Muscle of leg (tissue), 11 donors: ENCODE results near the gene TMEM154. TPM values are rescaled to one million over a fixed set of nuclear protein-coding genes. Genes with fewer than 3 reads are reported as not detected.

Source experiments
- DNase-seq: peaks from one replicate; pipeline ENCODE4 v3.0.0; 2013
- H3K27ac ChIP-seq: one replicate; pipeline ENCODE4 v1.5.1; 2013; ENCODE audit warnings: mild to moderate bottlenecking, low read length, control low read depth
- H3K27me3 ChIP-seq: one replicate; pipeline ENCODE4 v1.6.1; 2013; ENCODE audit warnings: low read length; ENCODE audit not compliant: control insufficient read depth, insufficient read depth
- H3K36me3 ChIP-seq: one replicate; pipeline ENCODE4 v1.6.1; 2013; ENCODE audit warnings: low read length; ENCODE audit not compliant: control insufficient read depth, insufficient read depth
- H3K4me1 ChIP-seq: one replicate; pipeline ENCODE4 v1.6.1; 2013; ENCODE audit warnings: low read length; ENCODE audit not compliant: control insufficient read depth, insufficient read depth
- H3K4me3 ChIP-seq: one replicate; pipeline ENCODE4 v1.5.1; 2013; ENCODE audit warnings: low read length, control low read depth
- H3K9me3 ChIP-seq: replicated peaks from 2 replicates; pipeline ENCODE4 v1.6.1; 2013; ENCODE audit warnings: low read depth, low read length; ENCODE audit not compliant: control insufficient read depth
- WGBS: methylation state at CpG from one replicate; pipeline ENCODE4 v1.1.5; 2013; ENCODE audit warnings: missing lambda C conversion rate; ENCODE audit not compliant: insufficient coverage; 5-methylcytosine and 5-hydroxymethylcytosine counted together
- polyA plus RNA-seq, 8 donors: library from polyadenylated mRNA; unstranded; fragments of 120-200 nt; gene quantifications; one replicate each; pipeline versions ENCODE4 v1.2.1 to v1.2.3, GENCODE V29; 2013; ENCODE audit warnings: inconsistent platforms in 1 of 8, low replicate concordance in 1 of 8; ENCODE audit not compliant: insufficient read length in 8 of 8, insufficient read depth in 1 of 8
- total RNA-seq: library from RNA; stranded (reverse); fragments of 120-200 nt; gene quantifications from one replicate; pipeline ENCODE4 v1.2.4, GENCODE V29; 2013

The TMEM154 gene
- total and polyA plus RNA-seq, 9 donors = 0.15 to 1.9 (median 0.79) TPM

DNA sequence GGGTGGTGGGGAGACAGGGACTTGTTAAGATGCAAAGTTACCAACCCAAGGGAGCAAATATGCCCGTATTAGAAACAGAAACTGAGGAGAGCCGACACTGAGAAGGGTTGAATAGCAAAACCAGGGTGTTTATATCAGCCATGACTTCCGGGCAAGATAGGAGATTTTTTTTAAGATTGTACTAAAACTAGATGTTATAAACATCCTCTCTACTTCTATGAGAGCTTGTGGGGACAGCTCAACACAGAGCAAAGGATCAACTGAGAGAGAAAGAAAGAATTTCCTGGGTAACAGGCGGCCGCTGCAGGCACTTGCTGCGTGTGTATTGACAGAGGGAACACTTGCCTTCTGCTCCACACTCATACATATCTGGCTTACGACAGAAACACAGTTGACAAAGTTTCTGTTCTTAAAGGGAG, 94.8 kb downstream of the TMEM154 start:
- Histone ChIP-seq H3K4me1 (no peaks in the 10 kb centered on the region), H3K9me3 (no peaks in the 10 kb centered on the region), H3K4me3 (no peak overlapping the region), H3K27ac (no peak overlapping the region), H3K36me3 (no peaks in the 10 kb centered on the region), H3K27me3 (no peaks in the 10 kb centered on the region)
- 40% methylated on average over 1 of the region's 7 CpGs for WGBS
- no peak for DNase-seq

DNA sequence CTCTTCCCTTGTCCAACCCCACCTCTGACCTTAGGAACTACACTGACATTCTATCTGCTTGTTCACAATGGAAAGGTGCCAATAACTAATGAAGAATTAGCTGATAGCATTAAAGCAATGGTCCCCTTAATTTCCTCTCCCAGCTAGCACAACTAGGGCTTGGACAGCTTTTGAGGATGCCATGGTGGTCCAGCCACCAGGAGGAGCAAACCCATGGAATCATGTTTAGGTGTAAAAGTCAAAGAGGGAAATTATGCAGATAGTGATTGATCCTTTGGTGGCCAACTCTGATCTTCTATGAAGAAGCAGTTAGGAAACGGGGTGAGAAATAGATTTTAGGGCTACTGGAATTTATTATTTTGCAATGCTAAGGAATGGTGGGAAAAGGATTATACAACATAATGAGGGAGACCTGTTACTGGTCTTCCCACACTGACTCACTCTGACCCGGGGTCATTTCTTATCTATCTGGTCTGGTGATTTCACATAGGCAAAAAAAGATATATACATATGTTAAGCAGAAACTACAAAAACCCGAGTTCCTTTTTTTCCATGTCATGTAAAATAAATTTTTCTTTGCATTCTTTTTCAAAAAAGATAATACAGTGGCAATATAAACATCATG, 98.1 kb downstream of the TMEM154 start:
- no peaks in the 10 kb centered on the region for H3K9me3 ChIP-seq
- H3K4me1 ChIP-seq = no peaks in the 10 kb centered on the region
- no peaks in the 10 kb centered on the region for H3K27me3 ChIP-seq
- H3K27ac ChIP-seq = no peak overlapping the region
- H3K4me3 ChIP-seq = no peak overlapping the region
- no peaks in the 10 kb centered on the region for H3K36me3 ChIP-seq
- WGBS = no CpG with 5 or more reads among the region's 3 CpGs
- DNase-seq = no peak

DNA sequence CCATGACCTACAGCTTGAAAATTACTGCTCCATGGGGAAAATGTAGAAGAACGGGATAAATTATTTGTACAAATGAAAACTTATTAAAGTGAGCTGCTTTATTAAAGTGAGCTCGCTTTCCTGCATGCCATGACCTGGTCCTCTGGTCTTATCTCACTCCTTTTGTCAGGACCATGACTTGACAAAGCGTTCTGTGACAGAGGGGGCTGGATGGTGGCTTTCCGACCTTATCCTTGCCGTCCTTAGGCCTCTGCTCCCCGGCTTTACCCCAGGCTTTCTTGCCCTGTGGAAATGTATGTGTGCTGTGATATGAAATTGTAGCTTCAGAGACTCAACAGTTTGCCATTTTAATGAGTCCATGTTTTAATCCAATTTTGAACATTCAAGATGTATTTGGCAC, 99.9 kb downstream of the TMEM154 start:
- no peak overlapping the region for H3K4me3 ChIP-seq
- H3K27ac ChIP-seq = no peak overlapping the region
- no peaks in the 10 kb centered on the region for H3K27me3 ChIP-seq
- H3K4me1 ChIP-seq = no peaks in the 10 kb centered on the region
- H3K36me3 ChIP-seq = no peaks in the 10 kb centered on the region
- no peaks in the 10 kb centered on the region for H3K9me3 ChIP-seq
- no peak for DNase-seq
- 60% methylated on average over 1 of the region's 6 CpGs for WGBS

DNA sequence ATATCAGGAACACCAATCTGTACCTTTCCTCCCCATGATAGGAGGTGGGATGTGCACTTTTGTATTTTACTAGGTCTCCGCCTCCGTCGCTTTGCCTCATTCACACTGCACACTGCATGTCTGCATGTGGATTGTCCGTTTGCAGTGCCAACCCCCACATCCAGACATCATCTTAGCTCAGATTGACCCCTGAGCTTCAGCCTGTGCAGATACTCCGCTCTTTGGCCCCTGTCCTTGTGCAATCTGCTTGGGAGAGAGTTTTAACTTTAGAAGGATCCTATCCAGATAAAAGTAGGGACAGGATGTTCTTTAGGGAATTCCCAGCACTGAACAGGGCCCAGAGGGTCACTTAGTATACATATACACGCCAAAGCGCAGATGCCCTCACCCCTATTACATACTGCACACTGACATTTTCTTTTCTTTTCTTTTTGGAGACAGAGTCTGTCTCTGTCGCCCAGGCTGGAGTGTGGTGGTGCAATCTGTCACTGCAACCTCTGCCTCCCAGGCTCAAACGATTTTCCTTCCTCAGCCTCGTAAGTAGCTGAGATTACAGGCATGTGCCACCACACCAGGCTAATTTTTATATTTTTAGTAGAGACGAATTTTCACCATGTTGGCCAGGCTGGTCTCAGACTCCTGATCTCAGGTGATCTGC, 100.6 kb downstream of the TMEM154 start:
- no peaks in the 10 kb centered on the region for H3K36me3 ChIP-seq
- H3K4me1 ChIP-seq = no peaks in the 10 kb centered on the region
- 90% methylated on average over 5 of the region's 11 CpGs for WGBS
- H3K9me3 ChIP-seq = no peaks in the 10 kb centered on the region
- H3K4me3 ChIP-seq = no peak overlapping the region
- DNase-seq = no peak
- H3K27ac ChIP-seq = no peak overlapping the region
- H3K27me3 ChIP-seq = no peaks in the 10 kb centered on the region

DNA sequence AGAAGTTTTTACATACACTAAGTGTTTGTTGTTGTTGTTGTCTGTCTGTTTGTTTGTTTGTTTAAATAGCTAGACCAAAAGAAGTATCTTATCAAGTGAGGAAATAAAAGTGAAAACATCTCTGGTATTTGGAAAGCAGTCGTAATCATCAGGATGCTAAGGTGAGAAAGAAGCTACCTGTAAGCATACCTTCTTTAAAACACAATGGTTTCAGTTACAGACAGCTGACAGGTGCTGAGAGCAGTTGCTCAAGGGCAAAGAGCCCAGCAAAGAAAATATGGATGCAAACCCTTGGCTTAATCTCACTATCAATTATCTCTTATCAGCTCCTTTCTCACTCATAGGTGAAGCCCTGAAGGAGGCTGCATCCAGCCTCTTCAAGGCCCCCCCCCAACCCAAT, 101.1 kb downstream of the TMEM154 start:
- Histone ChIP-seq H3K27me3 (no peaks in the 10 kb centered on the region), H3K36me3 (no peaks in the 10 kb centered on the region), H3K4me1 (no peaks in the 10 kb centered on the region), H3K9me3 (no peaks in the 10 kb centered on the region), H3K27ac (no peak overlapping the region), H3K4me3 (no peak overlapping the region)
- WGBS = no CpG with 5 or more reads among the region's 1 CpG
- DNase-seq = no peak

DNA sequence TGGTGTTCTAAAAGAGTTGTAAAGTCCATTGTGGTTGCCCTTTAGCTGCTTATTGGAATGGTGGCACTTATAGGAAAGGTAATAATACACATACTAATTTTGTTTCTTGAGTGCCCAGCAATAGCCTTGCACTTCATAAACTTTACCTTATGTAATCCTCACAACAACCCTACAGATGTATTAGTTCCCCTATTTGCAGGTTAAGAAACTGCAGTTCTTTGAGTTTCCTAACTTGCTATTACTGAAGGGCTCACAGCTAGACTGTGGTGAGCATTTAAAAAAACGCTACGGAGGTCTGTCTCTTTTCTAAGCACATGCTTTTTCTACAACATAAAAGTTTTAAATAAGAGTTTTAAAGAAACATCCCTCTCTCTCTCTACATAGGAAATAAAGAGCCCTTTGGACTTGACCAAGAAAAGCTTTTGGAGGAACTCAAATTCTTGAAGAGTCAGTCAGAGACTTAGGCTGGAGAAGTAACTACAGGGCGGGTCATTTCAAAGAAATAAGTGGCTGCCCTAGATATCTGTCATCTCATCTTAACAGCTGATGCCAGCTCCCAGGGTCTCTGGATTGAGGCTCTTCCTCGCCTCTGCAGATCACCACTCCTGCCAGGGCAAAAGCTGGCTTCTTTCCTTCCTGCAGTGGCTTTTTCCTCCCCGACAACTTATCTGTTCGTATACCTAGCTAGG, 101.9 kb downstream of the TMEM154 start:
- H3K4me3 ChIP-seq = no peak overlapping the region
- 74% methylated on average over 4 of the region's 6 CpGs for WGBS
- no peak for DNase-seq
- H3K27me3 ChIP-seq = no peaks in the 10 kb centered on the region
- H3K4me1 ChIP-seq = no peaks in the 10 kb centered on the region
- H3K27ac ChIP-seq = no peak overlapping the region
- no peaks in the 10 kb centered on the region for H3K9me3 ChIP-seq
- no peaks in the 10 kb centered on the region for H3K36me3 ChIP-seq

DNA sequence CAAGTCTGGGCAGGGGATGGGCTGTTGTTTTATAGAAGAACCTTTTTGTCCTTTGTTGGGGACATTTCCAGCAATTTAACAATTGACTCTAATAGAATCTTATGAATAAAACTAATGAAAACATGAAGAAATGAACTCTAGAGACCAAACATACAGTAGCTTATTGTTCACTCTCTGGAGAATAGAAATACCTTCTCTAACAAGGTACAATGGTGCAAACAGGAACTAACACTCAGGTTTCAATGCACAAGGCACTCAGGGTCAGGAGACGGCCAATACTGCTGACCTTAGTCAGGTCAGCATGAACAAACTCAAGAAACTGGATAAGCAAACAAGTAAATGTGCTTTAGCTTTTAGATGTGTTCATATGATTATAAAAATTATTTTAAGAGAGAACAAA, 104.3 kb downstream of the TMEM154 start:
- Histone ChIP-seq H3K27me3 (no peaks in the 10 kb centered on the region), H3K27ac (no peak overlapping the region), H3K36me3 (no peaks in the 10 kb centered on the region), H3K4me1 (no peaks in the 10 kb centered on the region), H3K4me3 (no peak overlapping the region), H3K9me3 (no peaks in the 10 kb centered on the region)
- no peak for DNase-seq
- WGBS = no CpG with 5 or more reads among the region's 1 CpG

DNA sequence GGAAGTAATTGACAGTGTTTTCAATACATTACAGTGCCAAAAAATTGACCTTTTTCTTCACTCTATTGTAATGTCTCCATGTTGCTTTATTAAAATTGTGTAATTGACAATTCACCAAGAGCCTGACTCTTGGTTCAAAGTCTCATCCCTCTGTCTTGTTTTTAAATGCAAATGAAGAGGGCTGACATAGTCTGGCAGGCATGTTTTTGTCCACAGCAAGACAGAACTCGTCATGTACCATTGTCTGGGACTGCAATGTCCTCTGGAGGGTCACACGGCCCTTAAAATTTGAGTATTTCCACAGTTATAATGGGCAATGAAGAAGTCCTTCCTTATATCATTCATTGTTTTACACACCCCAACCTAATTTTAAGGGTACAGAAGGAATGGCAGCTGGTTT, 105.9 kb downstream of the TMEM154 start:
- Histone ChIP-seq H3K27me3 (no peaks in the 10 kb centered on the region), H3K9me3 (no peaks in the 10 kb centered on the region), H3K4me1 (no peaks in the 10 kb centered on the region), H3K27ac (no peak overlapping the region), H3K4me3 (no peak overlapping the region), H3K36me3 (no peaks in the 10 kb centered on the region)
- no peak for DNase-seq
- WGBS = 80% methylated on average over 1 of the region's 2 CpGs

DNA sequence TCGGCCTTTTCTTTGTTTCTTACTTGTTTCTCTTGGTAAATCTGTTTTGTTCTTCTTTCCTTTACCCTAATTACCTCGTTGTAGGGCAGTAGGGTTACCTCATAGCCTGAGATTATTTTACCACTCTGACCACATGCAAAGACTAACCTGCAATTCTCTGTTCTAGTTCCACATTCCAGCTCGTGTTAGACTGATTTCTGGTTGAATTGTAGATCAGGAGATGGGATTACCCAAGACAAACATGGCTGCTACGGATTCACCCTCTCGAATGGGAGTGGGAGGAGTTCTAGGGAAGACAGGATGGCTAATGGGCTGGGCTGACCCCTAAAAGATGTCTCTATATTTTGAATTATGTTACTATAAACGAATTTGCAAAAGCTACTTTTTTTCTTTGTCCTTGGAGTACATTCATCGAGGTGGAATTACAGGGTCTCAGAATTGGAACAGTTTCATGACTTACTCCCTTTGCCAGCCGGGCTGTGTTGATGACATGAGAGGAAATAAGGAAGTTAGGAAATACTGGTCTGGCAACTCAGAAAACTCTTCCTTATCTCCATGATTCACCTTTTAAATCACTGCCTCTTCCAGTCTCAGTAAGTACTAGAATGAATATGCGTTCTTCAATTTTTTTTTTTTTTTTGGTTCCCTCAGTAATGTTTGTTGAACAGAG, 107.2 kb downstream of the TMEM154 start:
- H3K4me3 ChIP-seq = no peak overlapping the region
- H3K27ac ChIP-seq = no peak overlapping the region
- H3K9me3 ChIP-seq = no peaks in the 10 kb centered on the region
- DNase-seq = no peak
- no peaks in the 10 kb centered on the region for H3K4me1 ChIP-seq
- H3K27me3 ChIP-seq = no peaks in the 10 kb centered on the region
- H3K36me3 ChIP-seq = no peaks in the 10 kb centered on the region
- 80% methylated on average over 1 of the region's 9 CpGs for whole genome bisulfite sequencing

DNA sequence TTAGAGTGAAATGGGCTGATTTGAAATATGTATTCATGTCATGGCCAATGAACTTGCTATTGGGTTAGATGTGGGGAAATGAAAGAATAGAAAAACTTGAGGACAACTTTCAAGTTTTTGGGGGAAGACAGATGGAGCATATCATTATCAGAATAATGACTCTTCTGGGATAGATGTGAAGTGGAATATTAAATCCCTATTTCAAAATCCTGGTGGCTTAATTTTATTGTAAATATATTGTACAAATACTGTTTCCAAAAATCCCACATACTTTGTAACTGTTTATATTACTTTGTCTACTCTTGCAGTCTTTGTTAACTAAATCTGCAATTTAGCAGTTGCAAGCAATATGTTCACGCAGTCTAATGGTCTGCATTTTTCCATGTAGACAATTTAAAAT, 108.0 kb downstream of the TMEM154 start:
- Histone ChIP-seq H3K9me3 (no peaks in the 10 kb centered on the region), H3K4me3 (no peak overlapping the region), H3K4me1 (no peaks in the 10 kb centered on the region), H3K27ac (no peak overlapping the region), H3K36me3 (no peaks in the 10 kb centered on the region), H3K27me3 (no peaks in the 10 kb centered on the region)
- no CpG with 5 or more reads among the region's 1 CpG for WGBS
- DNase-seq = no peak
